ENCODE results near the gene ACOT13.

- TF ChIP-seq CTCF (IDR thresholded peaks at IDR 0.05), result no peak
- TF ChIP-seq POLR2AphosphoS5 (IDR thresholded peaks at IDR 0.05), result no peak
- no peak for TF ChIP-seq EP300 (IDR thresholded peaks at IDR 0.05)
- no peak for TF ChIP-seq POLR2A (IDR thresholded peaks at IDR 0.05)
Observed at GRCh38 chr6:24718449-24719124, 51.7 kb downstream of the ACOT13 start.
